ENCODE data around the gene RCE1.
"Not testable (repeated sequence)": the region's sequence is repeated elsewhere in the genome, so short reads cannot be mapped to it uniquely, and the experiment has no call there.

The RCE1 gene

GRCh38 chr11:66842896-66843775, at the start of gene RCE1:
TSS of gene RCE1 (plus strand) at chr11:66843441. CDS start at chr11:66843456, 15 bp downstream.
- ChIA-PET POLR2A (interaction anchor here (0.5 to 1.5 kb wide), 8 partner anchors 9 to 1394 kb away, joined by 3 to 7 read pairs (median 4); no protein-coding TSS in a partner anchor), CTCF (interaction anchor here (1.1 to 20.7 kb wide), 11 partner anchors 9 to 405 kb away, joined by 3 to 241 read pairs (median 5); partner anchors contain the start of gene MRPL11)
- peak; percentile 97 for DNase-seq (ENCODE audit: extremely low spot score)
- no peak for TF ChIP-seq CTCF (IDR thresholded peaks at IDR 0.05; ENCODE audit: control extremely low read depth, extremely low read depth, low read depth, missing control alignments)

- DNase-seq (ENCODE audit: extremely low spot score); POLR2A ChIA-PET; CTCF ChIA-PET: not testable (repeated sequence)
Measured at GRCh38 chr11:66799815-66800214, 43.4 kb upstream of the RCE1 start.

GRCh38 chr11:66800720-66801428, 42.4 kb upstream of the RCE1 start:
- ChIA-PET POLR2A (no interaction called here), CTCF (interaction anchor here (0.8 to 1.8 kb wide), 4 partner anchors 30 to 158 kb away, joined by 3 to 5 read pairs (median 3); no protein-coding TSS in a partner anchor)
- DNase-seq (ENCODE audit: extremely low spot score), result peak; percentile 52
- no peak for TF ChIP-seq CTCF (IDR thresholded peaks at IDR 0.05; ENCODE audit: control extremely low read depth, extremely low read depth, low read depth, missing control alignments)

- DNase-seq (ENCODE audit: extremely low spot score), result no peak
- ChIA-PET POLR2A (no interaction called here), CTCF (no interaction called here)
- TF ChIP-seq CTCF (IDR thresholded peaks at IDR 0.05; ENCODE audit: control extremely low read depth, extremely low read depth, low read depth, missing control alignments), result no peak
Measured at GRCh38 chr11:66809592-66809991, 33.6 kb upstream of the RCE1 start.

GRCh38 chr11:66810576-66811185, 32.6 kb upstream of the RCE1 start:
- CTCF ChIA-PET, result interaction anchor here (1.0 to 1.7 kb wide), 3 partner anchors 9 to 115 kb away, joined by 3 to 5 read pairs (median 5); no protein-coding TSS in a partner anchor

GRCh38 chr11:66814678-66815077, 28.6 kb upstream of the RCE1 start:
- DNase-seq (ENCODE audit: extremely low spot score), result no peak
- CTCF ChIA-PET, result interaction anchor here (0.8 kb wide), 1 partner anchor 135 kb away, joined by 3 read pairs; no protein-coding TSS in a partner anchor
- TF ChIP-seq CTCF (IDR thresholded peaks at IDR 0.05; ENCODE audit: control extremely low read depth, extremely low read depth, low read depth, missing control alignments), result no peak
- POLR2A ChIA-PET, result no interaction called here

More at GRCh38 chr11:66810576-66811185, 32.6 kb upstream of the RCE1 start:
- POLR2A ChIA-PET, result interaction anchor here (0.6 to 0.7 kb wide), 2 partner anchors 23 to 847 kb away, joined by 3 to 4 read pairs; no protein-coding TSS in a partner anchor
- DNase-seq (ENCODE audit: extremely low spot score), result no peak
- no peak for TF ChIP-seq CTCF (IDR thresholded peaks at IDR 0.05; ENCODE audit: control extremely low read depth, extremely low read depth, low read depth, missing control alignments)

Measured in GM10248 (cell line).